Measurements from ENCODE around the gene SCMH1.

GRCh38 chr1:41249319-41249718 lies 7.2 kb upstream of the SCMH1 start:
- TF ChIP-seq POLR2A (IDR thresholded peaks at IDR 0.05; ENCODE audit: low read length) (no peak), GATA1 (IDR thresholded peaks at IDR 0.05; ENCODE audit: low read depth, low read length) (no peak)
